Nephron progenitor cell (in vitro differentiated cells): ENCODE measurements around the gene OR5AU1.

ENCODE experiments used
- DNase-seq: peaks from one replicate; pipeline ENCODE4 v3.0.0; 2021
- H3K27ac Mint-ChIP-seq: 2 replicates; pipeline ENCODE4 v1.8.0; 2021; ENCODE audit warnings: mild to moderate bottlenecking, moderate library complexity, mixed read lengths
- H3K27me3 Mint-ChIP-seq: 2 replicates; pipeline ENCODE4 v1.8.0; 2021; ENCODE audit warnings: mild to moderate bottlenecking, low read depth, mixed read lengths; ENCODE audit not compliant: poor library complexity
- H3K36me3 Mint-ChIP-seq: 2 replicates; pipeline ENCODE4 v1.8.0; 2021; ENCODE audit warnings: low read depth, mixed read lengths
- H3K4me1 Mint-ChIP-seq: 2 replicates; pipeline ENCODE4 v1.8.0; 2021; ENCODE audit warnings: mixed read lengths
- H3K4me3 Mint-ChIP-seq: 2 replicates; pipeline ENCODE4 v1.8.0; 2021; ENCODE audit warnings: mild to moderate bottlenecking, moderate library complexity, mixed read lengths
- H3K9me3 Mint-ChIP-seq: 2 replicates; pipeline ENCODE4 v1.8.0; 2021; ENCODE audit warnings: mild to moderate bottlenecking, moderate library complexity, mixed read lengths
- CTCF ChIP-seq: fragments of 200-600 bp; sonication (generic); IDR thresholded peaks from 2 replicates; pipeline ENCODE4 v1.5.0; 2021; ENCODE audit warnings: antibody characterized with exemption

OR5AU1 gene

DNA sequence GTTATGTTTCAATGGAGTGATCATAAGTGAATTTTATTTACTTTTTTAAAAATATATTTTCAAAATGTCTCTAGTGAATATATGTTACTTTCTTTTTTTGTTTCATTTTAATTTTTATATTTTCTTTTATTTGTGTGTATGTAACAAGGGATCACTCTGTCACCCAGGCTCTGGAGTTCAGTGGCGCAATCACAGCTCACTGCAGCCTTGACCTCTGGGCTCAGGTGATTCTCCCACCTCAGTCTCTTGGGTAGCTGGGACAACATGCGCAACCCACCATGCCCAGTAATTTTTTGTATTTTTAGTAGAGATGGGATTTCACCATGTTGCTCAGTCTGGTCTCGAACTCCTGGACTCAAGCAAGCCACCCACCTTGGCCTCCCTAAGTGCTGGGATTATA is 36.9 kb downstream of the OR5AU1 start:
- no peaks in the 10 kb centered on the region for H3K4me1 Mint-ChIP-seq
- H3K9me3 Mint-ChIP-seq, result no peaks in the 10 kb centered on the region
- no peaks in the 10 kb centered on the region for H3K36me3 Mint-ChIP-seq
- no peak for DNase-seq
- H3K4me3 Mint-ChIP-seq, result no peak overlapping the region
- no peak overlapping the region for H3K27ac Mint-ChIP-seq
- H3K27me3 Mint-ChIP-seq, result peaks cover 11% of the 10 kb centered on the region
- TF ChIP-seq CTCF, result no peak

- no peaks in the 10 kb centered on the region for H3K36me3 Mint-ChIP-seq
- no peak overlapping the region for H3K4me3 Mint-ChIP-seq
- H3K27ac Mint-ChIP-seq, result no peak overlapping the region
- H3K9me3 Mint-ChIP-seq, result no peaks in the 10 kb centered on the region
- TF ChIP-seq CTCF, result no peak
- H3K4me1 Mint-ChIP-seq, result peaks cover 35% of the 10 kb centered on the region
- peaks cover 6% of the 10 kb centered on the region for H3K27me3 Mint-ChIP-seq
- no peak for DNase-seq
Measured at GRCh38 chr14:21113369-21113768, 42.5 kb downstream of the OR5AU1 start.

- Mint-ChIP-seq H3K4me1 (peaks cover 46% of the 10 kb centered on the region), H3K9me3 (no peaks in the 10 kb centered on the region), H3K4me3 (no peak overlapping the region), H3K27ac (peak overlapping the region; percentile 19), H3K36me3 (no peaks in the 10 kb centered on the region), H3K27me3 (peaks cover 3% of the 10 kb centered on the region)
- TF ChIP-seq CTCF, result no peak
- no peak for DNase-seq
Measured at GRCh38 chr14:21112255-21112654, 43.6 kb downstream of the OR5AU1 start.

- peak overlapping the region; percentile 29 for H3K4me3 Mint-ChIP-seq
- H3K4me1 Mint-ChIP-seq, result peaks cover 70% of the 10 kb centered on the region
- H3K27ac Mint-ChIP-seq, result peak overlapping the region; percentile 81
- H3K27me3 Mint-ChIP-seq, result peaks cover 3% of the 10 kb centered on the region
- DNase-seq, result no peak
- TF ChIP-seq CTCF, result no peak
- no peaks in the 10 kb centered on the region for H3K36me3 Mint-ChIP-seq
- no peaks in the 10 kb centered on the region for H3K9me3 Mint-ChIP-seq
Measured at GRCh38 chr14:21109377-21110138, 46.3 kb downstream of the OR5AU1 start.

DNA sequence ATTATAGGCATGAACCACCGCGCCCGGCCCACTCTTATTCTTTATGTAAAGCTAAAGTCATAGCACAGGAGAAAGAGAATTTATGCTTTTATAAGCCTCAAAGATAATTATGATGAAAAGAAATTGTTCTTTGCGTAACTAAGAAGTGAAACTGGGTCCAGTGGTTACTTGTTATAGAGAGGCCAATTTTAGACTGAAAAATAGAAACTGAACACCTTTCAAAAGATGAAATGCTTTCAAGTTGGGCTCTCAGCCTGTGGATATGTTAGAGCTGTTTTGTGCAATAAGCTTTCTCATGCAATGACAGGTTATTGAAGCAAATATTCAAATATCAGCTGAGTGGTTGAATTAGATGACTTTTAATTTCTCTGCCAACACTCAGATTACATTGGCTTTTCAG is 47.1 kb downstream of the OR5AU1 start:
- Mint-ChIP-seq H3K36me3 (no peaks in the 10 kb centered on the region), H3K27me3 (peaks cover 2% of the 10 kb centered on the region), H3K9me3 (no peaks in the 10 kb centered on the region), H3K4me3 (no peak overlapping the region), H3K4me1 (peaks cover 74% of the 10 kb centered on the region), H3K27ac (no peak overlapping the region)
- TF ChIP-seq CTCF, result no peak
- DNase-seq, result no peak

DNA sequence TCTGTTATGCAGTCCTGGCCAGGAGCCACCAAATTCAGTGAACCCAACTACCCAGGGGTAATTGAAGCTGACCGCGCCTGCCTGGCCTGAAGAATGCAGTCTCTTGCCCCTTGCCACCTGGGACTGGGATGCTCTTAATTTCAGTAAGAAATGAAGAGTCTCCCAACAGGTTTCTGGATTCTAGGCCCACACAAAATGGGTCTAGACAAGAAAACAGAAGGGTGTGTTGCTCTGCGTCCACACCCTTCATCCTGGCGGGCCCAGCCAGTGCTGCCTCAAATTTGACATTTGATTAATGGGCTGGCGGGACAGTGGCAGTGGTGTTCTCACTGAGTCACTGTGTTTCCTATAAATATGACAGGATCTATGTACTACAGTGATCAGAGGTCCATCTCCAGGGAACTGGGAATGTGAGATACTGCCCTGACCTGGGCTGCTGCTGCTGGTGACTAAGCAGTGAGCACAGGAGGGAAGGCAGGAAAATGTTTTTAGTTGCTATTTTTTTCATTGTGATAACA is 48.5 kb downstream of the OR5AU1 start:
- H3K9me3 Mint-ChIP-seq, result no peaks in the 10 kb centered on the region
- TF ChIP-seq CTCF, result no peak
- no peaks in the 10 kb centered on the region for H3K27me3 Mint-ChIP-seq
- H3K4me3 Mint-ChIP-seq, result no peak overlapping the region
- H3K4me1 Mint-ChIP-seq, result peaks cover 84% of the 10 kb centered on the region
- H3K36me3 Mint-ChIP-seq, result no peaks in the 10 kb centered on the region
- DNase-seq, result no peak
- H3K27ac Mint-ChIP-seq, result peak overlapping the region; percentile 88
